Endometrial microvascular endothelial cells (primary cell): Measurements from ENCODE around the gene MACROD2. TPM values are rescaled to one million over a fixed set of nuclear protein-coding genes. Genes with fewer than 3 reads are reported as not detected.
"Not testable (repeated sequence)": the region's sequence is repeated elsewhere in the genome, so short reads cannot be mapped to it uniquely, and the experiment has no call there.

Experiments used
- in situ Hi-C: cut with HindIII; loops from 2 replicates; pipeline ENCODE4 v1.10.0; 2017; ENCODE audit warnings: low sequenced_read_pairs, low pct_unique_long_range_greater_than_20kb; ENCODE audit errors: inconsistent ontology term
- total RNA-seq: library from RNA; depleted of rRNA; stranded (reverse); fragments of >200 nt; gene quantifications from one replicate; pipeline ENCODE4 v1.2.3, GENCODE V29; 2015; ENCODE audit errors: inconsistent ontology term

MACROD2 gene
- total RNA-seq, 1 donor from 2014 or later, result not detected

DNA sequence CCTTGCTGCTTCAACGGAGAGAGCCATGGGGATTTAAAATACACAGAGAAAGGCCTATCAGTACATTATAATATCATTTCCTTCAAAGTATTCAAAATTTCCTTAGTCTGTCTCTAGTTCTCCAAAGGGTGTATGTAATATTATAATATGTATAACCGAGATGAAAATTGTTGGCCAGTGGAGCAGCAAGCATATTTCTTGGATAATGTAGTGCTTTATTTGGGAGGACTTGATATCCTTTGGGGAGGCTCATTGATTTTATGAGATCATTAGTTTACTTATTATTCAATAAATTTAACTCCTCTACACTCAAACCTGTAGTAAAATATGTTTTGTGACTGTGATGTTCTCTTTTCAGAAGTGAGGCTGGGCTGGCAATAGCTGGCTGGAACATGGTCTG lies 1145.0 kb downstream of the MACROD2 start:
- in situ Hi-C loops, result no loop called here

DNA sequence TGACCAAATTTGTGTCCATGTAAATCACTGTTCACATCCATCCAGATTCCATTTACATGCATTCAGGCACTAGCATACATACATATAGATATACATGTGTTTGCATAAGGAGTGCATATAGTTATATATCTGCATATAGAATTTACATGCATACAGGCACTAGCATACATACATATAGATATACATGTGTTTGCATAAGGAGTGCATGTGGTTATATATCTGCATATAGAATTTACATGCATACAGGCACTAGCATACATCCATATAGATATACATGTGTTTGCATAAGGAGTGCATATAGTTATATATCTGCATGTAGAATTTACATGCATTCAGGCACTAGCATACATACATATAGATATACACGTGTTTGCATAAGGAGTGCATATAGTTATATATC lies 1145.6 kb downstream of the MACROD2 start:
- in situ Hi-C loops, result not testable (repeated sequence)

DNA sequence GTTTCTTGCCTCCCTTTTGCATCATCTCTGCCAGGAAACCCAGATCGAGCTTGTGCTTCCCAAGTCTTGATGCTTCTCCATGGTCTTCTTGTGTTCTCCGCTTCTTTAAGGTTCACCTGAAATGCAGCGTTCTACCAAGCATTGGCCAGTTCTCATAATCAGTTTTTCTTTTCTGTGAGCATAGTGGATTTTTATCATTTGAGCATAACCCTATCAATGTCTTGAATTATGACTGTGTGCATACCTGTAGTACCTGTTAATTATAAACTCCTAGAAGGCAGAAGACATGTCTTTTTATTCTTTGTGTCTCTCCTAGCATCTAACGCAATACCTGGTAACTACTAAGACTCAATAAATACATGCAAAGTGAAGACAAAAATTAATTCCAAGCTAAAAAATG lies 1146.5 kb downstream of the MACROD2 start:
- in situ Hi-C loops, result no loop called here

GRCh38 chr20:15143478-15143877 lies 1148.2 kb downstream of the MACROD2 start:
- in situ Hi-C loops, result no loop called here

GRCh38 chr20:15144916-15145315 lies 1149.6 kb downstream of the MACROD2 start:
- in situ Hi-C loops, result no loop called here

DNA sequence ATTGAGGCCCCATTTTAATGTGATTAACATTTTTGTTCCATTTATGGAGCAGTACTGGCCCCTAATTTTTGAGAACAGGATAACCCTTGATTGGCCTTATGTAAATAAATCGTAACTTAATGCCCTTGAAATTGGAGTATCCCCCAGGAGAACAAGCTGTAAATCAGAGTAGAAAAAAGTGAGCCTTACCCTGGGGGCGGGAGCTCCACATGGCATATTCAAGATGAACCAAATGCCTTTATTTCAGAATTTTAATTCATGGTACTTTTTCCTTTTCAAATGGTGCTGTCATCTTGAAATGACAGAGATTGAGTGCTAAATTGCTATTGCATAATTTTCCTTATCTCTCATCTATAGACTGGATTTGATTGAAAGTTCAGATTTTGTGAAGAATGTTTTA lies 1151.6 kb downstream of the MACROD2 start:
- in situ Hi-C loops, result no loop called here

DNA sequence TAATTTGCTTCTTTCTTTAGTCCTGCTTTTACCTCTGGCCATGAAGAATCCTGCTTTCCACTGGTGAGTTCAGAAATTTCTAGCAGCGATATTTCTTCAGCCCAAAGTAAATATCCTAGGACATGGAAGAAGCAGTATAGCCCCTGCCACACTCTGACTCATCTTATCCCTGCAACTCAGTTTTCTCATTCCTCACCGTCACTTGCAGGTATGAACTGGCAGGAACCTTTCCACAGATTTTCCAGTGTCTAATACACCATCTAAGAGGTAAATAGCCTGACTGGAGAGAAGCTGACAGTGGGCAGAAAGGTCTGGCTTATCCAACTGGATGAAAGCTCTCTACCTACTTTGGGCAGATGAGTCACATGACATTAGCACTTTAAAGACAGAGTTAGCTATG lies 1158.8 kb downstream of the MACROD2 start:
- in situ Hi-C loops, result no loop called here

DNA sequence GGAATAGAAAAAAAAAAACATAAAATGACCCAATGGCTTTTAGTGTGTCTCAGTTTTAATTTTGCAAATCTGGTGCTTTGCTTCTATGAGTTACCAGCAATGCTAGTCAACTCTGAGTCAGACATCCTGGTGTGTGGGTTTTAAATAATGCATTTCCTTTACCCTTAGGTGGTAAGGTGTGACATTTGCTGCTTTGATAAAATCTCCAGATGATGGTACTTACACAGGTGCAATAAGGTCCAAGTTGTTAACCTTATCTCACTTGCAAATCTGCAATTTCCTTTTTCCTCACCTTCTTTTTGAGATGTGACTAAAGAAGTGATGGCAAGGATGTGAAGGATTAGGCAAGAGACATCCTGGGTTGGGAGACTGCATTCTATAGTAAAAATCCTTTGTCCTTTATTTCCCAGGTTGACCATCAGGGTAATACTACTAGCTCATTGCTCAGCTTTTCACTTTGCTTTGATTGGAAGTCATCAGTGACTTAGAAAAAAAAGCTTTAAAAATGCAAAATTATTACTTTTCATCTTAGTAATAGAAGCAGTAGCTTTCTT lies 1160.6 kb downstream of the MACROD2 start:
- in situ Hi-C loops, result no loop called here

GRCh38 chr20:15158533-15158932 lies 1163.2 kb downstream of the MACROD2 start:
- in situ Hi-C loops, result no loop called here

DNA sequence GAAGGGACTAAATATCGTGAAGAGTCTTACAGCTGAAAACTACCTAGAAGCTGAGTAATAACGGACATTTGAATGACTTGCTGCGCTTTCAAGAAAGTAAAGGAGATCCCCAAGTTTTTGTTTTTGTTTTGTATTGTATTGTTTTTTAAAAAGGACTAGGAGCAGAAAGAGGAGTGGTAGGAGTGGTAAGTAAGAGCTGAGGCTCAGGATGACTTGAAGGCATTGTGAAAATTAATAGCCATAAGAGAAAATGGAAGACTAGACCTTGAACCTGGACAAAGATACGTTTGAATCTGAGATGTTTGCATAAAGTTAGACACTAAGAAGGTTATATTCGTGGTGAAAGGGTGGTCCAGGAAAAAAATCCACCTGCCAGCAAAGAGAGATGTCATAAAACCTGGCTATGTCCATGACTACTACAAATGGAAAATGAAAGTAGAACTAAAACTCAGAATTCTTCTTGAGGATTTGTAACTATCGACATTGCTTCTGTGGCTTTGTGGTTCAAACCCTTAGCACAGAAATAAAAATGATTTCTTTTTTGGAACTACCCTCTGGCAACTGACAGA lies 1166.8 kb downstream of the MACROD2 start:
- in situ Hi-C loops, result no loop called here

GRCh38 chr20:15163632-15164031 lies 1168.3 kb downstream of the MACROD2 start:
- in situ Hi-C loops, result no loop called here

- in situ Hi-C loops, result no loop called here
Measured at GRCh38 chr20:15164726-15165125, 1169.4 kb downstream of the MACROD2 start.

GRCh38 chr20:15166744-15167143 lies 1171.4 kb downstream of the MACROD2 start:
- in situ Hi-C loops, result no loop called here

DNA sequence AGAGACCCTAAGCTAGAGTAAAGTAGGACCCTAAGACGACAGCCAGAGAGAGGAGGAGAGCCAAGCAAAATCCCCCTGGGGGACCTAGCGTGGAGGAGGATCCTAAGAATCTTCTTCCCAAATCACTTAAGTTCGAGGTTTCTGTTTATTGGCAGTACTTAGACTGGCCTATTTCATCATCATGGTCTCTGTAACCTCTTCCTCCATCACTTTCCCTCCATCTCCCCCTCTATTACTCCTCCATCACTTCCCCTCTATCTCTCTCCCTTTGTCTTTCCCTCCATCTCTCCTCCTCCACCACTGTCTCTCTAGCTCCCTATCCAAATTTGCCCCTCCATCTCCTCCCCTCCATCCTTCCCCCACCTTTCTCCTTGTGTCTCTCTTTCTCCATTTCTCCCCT lies 1175.7 kb downstream of the MACROD2 start:
- in situ Hi-C loops, result no loop called here

- in situ Hi-C loops, result no loop called here
Measured at GRCh38 chr20:15176929-15177328, 1181.6 kb downstream of the MACROD2 start.

DNA sequence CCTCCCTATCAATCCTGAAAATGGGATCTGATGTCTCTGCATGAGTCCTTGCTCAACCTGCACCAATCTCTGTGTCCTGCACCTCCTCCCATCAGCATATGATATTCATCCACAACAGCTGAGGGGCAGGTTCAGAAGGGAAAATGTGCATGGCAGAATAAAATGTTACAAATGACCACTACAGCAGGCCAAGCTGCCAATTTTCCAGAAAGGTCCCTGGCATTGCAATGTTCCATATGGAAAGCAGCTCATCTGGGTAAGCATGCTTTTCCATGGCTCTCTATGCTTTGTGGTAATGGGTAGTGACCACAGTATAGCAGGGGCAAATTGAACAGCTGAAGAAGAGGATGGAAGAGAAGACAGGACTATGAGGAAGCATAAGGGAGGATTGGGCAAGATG lies 1183.3 kb downstream of the MACROD2 start:
- in situ Hi-C loops, result no loop called here

- in situ Hi-C loops, result no loop called here
Measured at GRCh38 chr20:15179381-15179780, 1184.1 kb downstream of the MACROD2 start.

DNA sequence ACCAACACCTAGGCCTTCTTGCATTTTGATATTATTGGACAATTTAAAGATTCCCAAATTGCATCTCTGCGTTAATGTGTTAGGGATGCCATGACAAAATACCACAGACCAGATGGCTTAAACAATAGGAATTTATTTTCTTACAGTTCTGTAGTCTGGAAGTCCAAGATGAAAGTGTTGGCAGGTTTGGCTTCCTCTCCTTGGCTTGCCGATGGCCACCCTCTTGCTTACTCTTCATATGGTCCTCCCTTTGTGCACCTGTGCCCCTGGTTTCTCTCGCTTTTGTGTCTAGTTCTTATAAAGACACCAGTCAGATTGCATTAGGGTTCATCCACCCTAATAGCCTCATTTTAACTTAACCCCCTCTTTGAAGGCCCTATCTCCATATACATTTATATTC lies 1184.5 kb downstream of the MACROD2 start:
- in situ Hi-C loops, result no loop called here

GRCh38 chr20:15185322-15185721 lies 1190.0 kb downstream of the MACROD2 start:
- in situ Hi-C loops, result no loop called here

- in situ Hi-C loops, result no loop called here
Measured at GRCh38 chr20:15185913-15186312, 1190.6 kb downstream of the MACROD2 start.

GRCh38 chr20:15187612-15188011 lies 1192.3 kb downstream of the MACROD2 start:
- in situ Hi-C loops, result no loop called here
